GM23338 (cell line): ENCODE results near the gene SNAP91. TPM values are rescaled to one million over a fixed set of nuclear protein-coding genes. Genes with fewer than 3 reads are reported as not detected.

Experiments
- ATAC-seq: fragments of 200-7000 bp; cut with Tn5 transposase; 3 replicates; pipeline ENCODE4 v1.9.1; 2020
- DNase-seq: peaks from one replicate; pipeline ENCODE4 v3.0.0-alpha.2; 2015; ENCODE audit warnings: low spot score
- H2AFZ ChIP-seq: fragments of 200-600 bp; sonication (generic); 2 replicates; pipeline ENCODE4 v1.8.0; 2016; ENCODE audit warnings: antibody characterized with exemption, mild to moderate bottlenecking, moderate library complexity
- H3F3A ChIP-seq: fragments of 200-600 bp; sonication (generic); replicated peaks from 2 replicates; pipeline ENCODE4 v1.8.0; 2017; ENCODE audit warnings: antibody characterized with exemption, mixed run types, low read depth
- H3K27ac ChIP-seq: fragments of 200-600 bp; sonication (generic); 2 replicates; pipeline ENCODE4 v1.6.1; 2016; ENCODE audit warnings: low read depth
- H3K27me3 ChIP-seq: fragments of 200-600 bp; sonication (generic); 2 replicates; pipeline ENCODE4 v1.8.0; 2016; ENCODE audit warnings: mild to moderate bottlenecking, mixed run types, moderate library complexity; ENCODE audit not compliant: insufficient read depth
- H3K36me3 ChIP-seq: fragments of 200-600 bp; sonication (generic); 2 replicates; pipeline ENCODE4 v1.8.0; 2016; ENCODE audit warnings: mild to moderate bottlenecking; ENCODE audit not compliant: insufficient read depth
- H3K4me1 ChIP-seq: fragments of 200-600 bp; sonication (generic); 2 replicates; pipeline ENCODE4 v1.8.0; 2016; ENCODE audit warnings: mild to moderate bottlenecking, moderate library complexity; ENCODE audit not compliant: insufficient read depth
- H3K4me2 ChIP-seq: fragments of 200-600 bp; sonication (generic); 2 replicates; pipeline ENCODE4 v1.7.1; 2017; ENCODE audit warnings: mixed run types
- H3K4me3 ChIP-seq: fragments of 200-600 bp; sonication (generic); 2 replicates; pipeline ENCODE4 v1.6.1; 2016; ENCODE audit warnings: mixed run types
- H3K79me2 ChIP-seq: fragments of 200-600 bp; sonication (generic); replicated peaks from 2 replicates; pipeline ENCODE4 v1.8.0; 2017; ENCODE audit warnings: mild to moderate bottlenecking; ENCODE audit not compliant: insufficient read depth
- H3K9me2 ChIP-seq: fragments of 200-600 bp; sonication (generic); 2 replicates; pipeline ENCODE4 v1.8.0; 2017; ENCODE audit not compliant: insufficient read depth
- H4K20me1 ChIP-seq: fragments of 200-600 bp; sonication (generic); replicated peaks from 2 replicates; pipeline ENCODE4 v1.8.0; 2017; ENCODE audit warnings: mild to moderate bottlenecking; ENCODE audit not compliant: insufficient read depth
- H3K27ac Mint-ChIP-seq: 2 replicates; pipeline ENCODE4 v1.8.0; 2020; ENCODE audit warnings: inconsistent platforms, mild to moderate bottlenecking, moderate library complexity, mixed read lengths
- H3K27me3 Mint-ChIP-seq: 3 replicates; pipeline ENCODE4 v1.8.0; 2022; ENCODE audit warnings: low read depth, mild to moderate bottlenecking, moderate library complexity, mixed read lengths, inconsistent platforms; ENCODE audit not compliant: insufficient read depth, poor library complexity
- H3K36me3 Mint-ChIP-seq: 3 replicates; pipeline ENCODE4 v1.8.0; 2021; ENCODE audit warnings: low read depth, mild to moderate bottlenecking, inconsistent platforms, moderate library complexity, mixed read lengths
- H3K4me1 Mint-ChIP-seq: 3 replicates; pipeline ENCODE4 v1.8.0; 2020; ENCODE audit warnings: mild to moderate bottlenecking, inconsistent platforms, mixed read lengths
- H3K4me3 Mint-ChIP-seq: 3 replicates; pipeline ENCODE4 v1.8.0; 2021; ENCODE audit warnings: moderate library complexity, mild to moderate bottlenecking, inconsistent platforms, mixed read lengths
- H3K9me3 Mint-ChIP-seq: 3 replicates; pipeline ENCODE4 v1.8.0; 2020; ENCODE audit warnings: moderate library complexity, mild to moderate bottlenecking, inconsistent platforms, mixed read lengths
- JUNB ChIP-seq: IDR thresholded peaks from one replicate; pipeline ENCODE4 v1.6.1; 2016; ENCODE audit warnings: antibody characterized with exemption; ENCODE audit not compliant: unreplicated experiment
- NANOG ChIP-seq: IDR thresholded peaks from 2 replicates; pipeline ENCODE4 v1.6.1; 2016; ENCODE audit warnings: antibody characterized with exemption, borderline replicate concordance
- REST ChIP-seq: IDR thresholded peaks from one replicate; pipeline ENCODE4 v1.6.1; 2018; ENCODE audit warnings: antibody characterized with exemption; ENCODE audit not compliant: unreplicated experiment
- STAT1 ChIP-seq: IDR thresholded peaks from one replicate; pipeline ENCODE4 v1.6.1; 2016; ENCODE audit warnings: antibody characterized with exemption; ENCODE audit not compliant: unreplicated experiment
- ZNF331 ChIP-seq: fragments of 250-450 bp; sonication (Bioruptor Pico); IDR thresholded peaks from 2 replicates; pipeline ENCODE4 v1.5.0; 2020; ENCODE audit warnings: low read depth, mild to moderate bottlenecking, moderate library complexity
- polyA plus RNA-seq: library from polyadenylated mRNA; unstranded; fragments of >200 nt; fragmentation: Nextera tagmentation; extraction: Ambion mirVana; gene quantifications from 2 replicates; pipeline ENCODE4 v1.2.1, GENCODE V29; 2016
- total RNA-seq: library from RNA; depleted of rRNA; stranded (reverse); fragments of >200 nt; shearing (Covaris generic); gene quantifications from 2 replicates; pipeline ENCODE4 v1.2.3, GENCODE V29; 2014
- TF ChIP-seq, protein P1 (sequence below): fragments of 250-450 bp; sonication (Bioruptor Pico); IDR thresholded peaks from 2 replicates; pipeline ENCODE4 v1.5.0; 2020; ENCODE audit warnings: mild to moderate bottlenecking, moderate library complexity
- TF ChIP-seq, protein P2 (sequence below), 2 experiments: fragments of 200-600 bp in 1 of 2; sonication (generic) in 1 of 2; conservative IDR thresholded peaks; 2 replicates each; pipeline versions ENCODE4 v1.5.1 to v1.6.1; 2016 to 2017; ENCODE audit warnings: antibody characterized with exemption in 2 of 2, low read depth in 2 of 2, mild to moderate bottlenecking in 2 of 2, moderate library complexity in 1 of 2

The SNAP91 gene
- total and polyA plus RNA-seq, 2 experiments from 2014 or later, result 0.83 to 1.2 TPM

GRCh38 chr6:83702077-83702476, 6.8 kb downstream of the SNAP91 start (continued):
- TF ChIP-seq, protein P1, sequence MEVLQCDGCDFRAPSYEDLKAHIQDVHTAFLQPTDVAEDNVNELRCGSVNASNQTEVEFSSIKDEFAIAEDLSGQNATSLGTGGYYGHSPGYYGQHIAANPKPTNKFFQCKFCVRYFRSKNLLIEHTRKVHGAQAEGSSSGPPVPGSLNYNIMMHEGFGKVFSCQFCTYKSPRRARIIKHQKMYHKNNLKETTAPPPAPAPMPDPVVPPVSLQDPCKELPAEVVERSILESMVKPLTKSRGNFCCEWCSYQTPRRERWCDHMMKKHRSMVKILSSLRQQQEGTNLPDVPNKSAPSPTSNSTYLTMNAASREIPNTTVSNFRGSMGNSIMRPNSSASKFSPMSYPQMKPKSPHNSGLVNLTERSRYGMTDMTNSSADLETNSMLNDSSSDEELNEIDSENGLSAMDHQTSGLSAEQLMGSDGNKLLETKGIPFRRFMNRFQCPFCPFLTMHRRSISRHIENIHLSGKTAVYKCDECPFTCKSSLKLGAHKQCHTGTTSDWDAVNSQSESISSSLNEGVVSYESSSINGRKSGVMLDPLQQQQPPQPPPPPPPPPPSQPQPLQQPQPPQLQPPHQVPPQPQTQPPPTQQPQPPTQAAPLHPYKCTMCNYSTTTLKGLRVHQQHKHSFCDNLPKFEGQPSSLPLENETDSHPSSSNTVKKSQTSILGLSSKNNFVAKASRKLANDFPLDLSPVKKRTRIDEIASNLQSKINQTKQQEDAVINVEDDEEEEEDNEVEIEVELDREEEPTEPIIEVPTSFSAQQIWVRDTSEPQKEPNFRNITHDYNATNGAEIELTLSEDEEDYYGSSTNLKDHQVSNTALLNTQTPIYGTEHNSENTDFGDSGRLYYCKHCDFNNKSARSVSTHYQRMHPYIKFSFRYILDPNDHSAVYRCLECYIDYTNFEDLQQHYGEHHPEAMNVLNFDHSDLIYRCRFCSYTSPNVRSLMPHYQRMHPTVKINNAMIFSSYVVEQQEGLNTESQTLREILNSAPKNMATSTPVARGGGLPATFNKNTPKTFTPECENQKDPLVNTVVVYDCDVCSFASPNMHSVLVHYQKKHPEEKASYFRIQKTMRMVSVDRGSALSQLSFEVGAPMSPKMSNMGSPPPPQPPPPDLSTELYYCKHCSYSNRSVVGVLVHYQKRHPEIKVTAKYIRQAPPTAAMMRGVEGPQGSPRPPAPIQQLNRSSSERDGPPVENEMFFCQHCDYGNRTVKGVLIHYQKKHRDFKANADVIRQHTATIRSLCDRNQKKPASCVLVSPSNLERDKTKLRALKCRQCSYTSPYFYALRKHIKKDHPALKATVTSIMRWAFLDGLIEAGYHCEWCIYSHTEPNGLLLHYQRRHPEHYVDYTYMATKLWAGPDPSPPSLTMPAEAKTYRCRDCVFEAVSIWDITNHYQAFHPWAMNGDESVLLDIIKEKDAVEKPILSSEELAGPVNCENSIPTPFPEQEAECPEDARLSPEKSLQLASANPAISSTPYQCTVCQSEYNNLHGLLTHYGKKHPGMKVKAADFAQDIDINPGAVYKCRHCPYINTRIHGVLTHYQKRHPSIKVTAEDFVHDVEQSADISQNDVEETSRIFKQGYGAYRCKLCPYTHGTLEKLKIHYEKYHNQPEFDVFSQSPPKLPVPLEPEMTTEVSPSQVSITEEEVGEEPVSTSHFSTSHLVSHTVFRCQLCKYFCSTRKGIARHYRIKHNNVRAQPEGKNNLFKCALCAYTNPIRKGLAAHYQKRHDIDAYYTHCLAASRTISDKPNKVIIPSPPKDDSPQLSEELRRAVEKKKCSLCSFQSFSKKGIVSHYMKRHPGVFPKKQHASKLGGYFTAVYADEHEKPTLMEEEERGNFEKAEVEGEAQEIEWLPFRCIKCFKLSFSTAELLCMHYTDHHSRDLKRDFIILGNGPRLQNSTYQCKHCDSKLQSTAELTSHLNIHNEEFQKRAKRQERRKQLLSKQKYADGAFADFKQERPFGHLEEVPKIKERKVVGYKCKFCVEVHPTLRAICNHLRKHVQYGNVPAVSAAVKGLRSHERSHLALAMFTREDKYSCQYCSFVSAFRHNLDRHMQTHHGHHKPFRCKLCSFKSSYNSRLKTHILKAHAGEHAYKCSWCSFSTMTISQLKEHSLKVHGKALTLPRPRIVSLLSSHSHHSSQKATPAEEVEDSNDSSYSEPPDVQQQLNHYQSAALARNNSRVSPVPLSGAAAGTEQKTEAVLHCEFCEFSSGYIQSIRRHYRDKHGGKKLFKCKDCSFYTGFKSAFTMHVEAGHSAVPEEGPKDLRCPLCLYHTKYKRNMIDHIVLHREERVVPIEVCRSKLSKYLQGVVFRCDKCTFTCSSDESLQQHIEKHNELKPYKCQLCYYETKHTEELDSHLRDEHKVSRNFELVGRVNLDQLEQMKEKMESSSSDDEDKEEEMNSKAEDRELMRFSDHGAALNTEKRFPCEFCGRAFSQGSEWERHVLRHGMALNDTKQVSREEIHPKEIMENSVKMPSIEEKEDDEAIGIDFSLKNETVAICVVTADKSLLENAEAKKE (CRISPR knock-in tag), result no peak
- TF ChIP-seq STAT1, result no peak
- TF ChIP-seq, protein P2, sequence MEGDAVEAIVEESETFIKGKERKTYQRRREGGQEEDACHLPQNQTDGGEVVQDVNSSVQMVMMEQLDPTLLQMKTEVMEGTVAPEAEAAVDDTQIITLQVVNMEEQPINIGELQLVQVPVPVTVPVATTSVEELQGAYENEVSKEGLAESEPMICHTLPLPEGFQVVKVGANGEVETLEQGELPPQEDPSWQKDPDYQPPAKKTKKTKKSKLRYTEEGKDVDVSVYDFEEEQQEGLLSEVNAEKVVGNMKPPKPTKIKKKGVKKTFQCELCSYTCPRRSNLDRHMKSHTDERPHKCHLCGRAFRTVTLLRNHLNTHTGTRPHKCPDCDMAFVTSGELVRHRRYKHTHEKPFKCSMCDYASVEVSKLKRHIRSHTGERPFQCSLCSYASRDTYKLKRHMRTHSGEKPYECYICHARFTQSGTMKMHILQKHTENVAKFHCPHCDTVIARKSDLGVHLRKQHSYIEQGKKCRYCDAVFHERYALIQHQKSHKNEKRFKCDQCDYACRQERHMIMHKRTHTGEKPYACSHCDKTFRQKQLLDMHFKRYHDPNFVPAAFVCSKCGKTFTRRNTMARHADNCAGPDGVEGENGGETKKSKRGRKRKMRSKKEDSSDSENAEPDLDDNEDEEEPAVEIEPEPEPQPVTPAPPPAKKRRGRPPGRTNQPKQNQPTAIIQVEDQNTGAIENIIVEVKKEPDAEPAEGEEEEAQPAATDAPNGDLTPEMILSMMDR (conservative IDR thresholded peaks at IDR 0.05; ENCODE audit: low read depth in 2 of 2), result no peak

GRCh38 chr6:83696674-83697073, 12.2 kb downstream of the SNAP91 start:
- Mint-ChIP-seq H3K27ac (no peak overlapping the region), H3K36me3 (no peaks in the 10 kb centered on the region), H3K4me3 (no peak overlapping the region), H3K27me3 (no peaks in the 10 kb centered on the region), H3K9me3 (no peaks in the 10 kb centered on the region), H3K4me1 (0 out of 3 replicates have a peak, but pooled peaks cover 3% of the 10 kb centered on the region)
- H3K4me2 ChIP-seq, result no peak overlapping the region
- no peak for TF ChIP-seq JUNB
- no peak for TF ChIP-seq REST
- TF ChIP-seq STAT1, result no peak
- no peak for TF ChIP-seq ZNF331 (CRISPR knock-in tag)
- no peak for TF ChIP-seq NANOG
- H3K4me1 ChIP-seq, result no peaks in the 10 kb centered on the region
- no peaks in the 10 kb centered on the region for H3K9me2 ChIP-seq
- H3K36me3 ChIP-seq, result no peaks in the 10 kb centered on the region
- DNase-seq (no peak), ATAC-seq (no peak)
- no peak overlapping the region for H3K27ac ChIP-seq
- no peaks in the 10 kb centered on the region for H3F3A ChIP-seq
- H4K20me1 ChIP-seq, result no peaks in the 10 kb centered on the region
- H3K4me3 ChIP-seq, result no peak overlapping the region
- no peak overlapping the region for H2AFZ ChIP-seq
- no peaks in the 10 kb centered on the region for H3K79me2 ChIP-seq
- no peaks in the 10 kb centered on the region for H3K27me3 ChIP-seq
